ENCODE results near the gene CIT. TPM values are rescaled to one million over a fixed set of nuclear protein-coding genes. Genes with fewer than 3 reads are reported as not detected.

Gene CIT
- total and polyA plus RNA-seq, 2 donors (not counting 1 experiment from before 2014, with no cell fraction given): 6.8 to 25.4 TPM

DNA sequence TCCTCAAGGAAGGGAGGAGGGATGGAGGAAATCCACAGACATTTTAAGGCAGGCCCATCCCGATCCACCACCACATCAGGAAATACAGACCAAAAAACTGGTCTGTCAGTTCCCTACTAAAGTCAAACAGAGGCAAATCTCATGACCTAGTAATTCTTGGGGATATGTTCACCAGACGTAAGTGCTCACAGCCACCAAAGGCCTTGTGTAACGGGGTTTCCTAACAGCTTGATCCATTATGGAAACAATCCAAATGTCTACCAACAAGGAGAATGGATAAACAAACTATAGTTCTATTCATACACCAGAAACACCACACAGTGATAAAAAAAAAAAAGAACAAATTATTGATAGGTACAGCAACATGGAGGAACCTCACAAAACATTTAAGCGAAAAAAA is 136.3 kb downstream of the CIT start:
- Histone ChIP-seq H3K79me2 (ENCODE audit: control insufficient read depth, insufficient read depth, low read length) (no peaks in the 10 kb centered on the region), H3K4me1 (ENCODE audit: control insufficient read depth, extremely low read depth, insufficient read depth, low read length) (no peaks in the 10 kb centered on the region), H3K9me3 (ENCODE audit: control insufficient read depth, insufficient read depth, low read depth, low read length) (no peaks in the 10 kb centered on the region), H2AFZ (ENCODE audit: low read length) (no peak overlapping the region), H3K9ac (ENCODE audit: insufficient read depth, low read length) (no peak overlapping the region), H4K20me1 (ENCODE audit: control insufficient read depth, extremely low read depth, insufficient read depth, low read length) (no peaks in the 10 kb centered on the region), H3K36me3 (ENCODE audit: control insufficient read depth, insufficient read depth, low read length) (peaks cover 1% of the 10 kb centered on the region), H3K4me3 (replicated peaks in 1 of 4; ENCODE audit: control extremely low read depth in 1 of 4, insufficient read depth in 1 of 4, low read depth in 3 of 4, low read length in 4 of 4) (no peak overlapping the region), H3K27me3 (ENCODE audit: control insufficient read depth, insufficient read depth, low read length) (no peaks in the 10 kb centered on the region), H3K4me2 (ENCODE audit: extremely low read depth, insufficient read depth, low read length) (no peak overlapping the region), H3K27ac (ENCODE audit: insufficient read depth, low read length) (no peak overlapping the region)
- DNase-seq (ENCODE audit: low read depth in 2 of 2): peak in 1 of 2 donors; percentile 58
- TF ChIP-seq, protein P1, sequence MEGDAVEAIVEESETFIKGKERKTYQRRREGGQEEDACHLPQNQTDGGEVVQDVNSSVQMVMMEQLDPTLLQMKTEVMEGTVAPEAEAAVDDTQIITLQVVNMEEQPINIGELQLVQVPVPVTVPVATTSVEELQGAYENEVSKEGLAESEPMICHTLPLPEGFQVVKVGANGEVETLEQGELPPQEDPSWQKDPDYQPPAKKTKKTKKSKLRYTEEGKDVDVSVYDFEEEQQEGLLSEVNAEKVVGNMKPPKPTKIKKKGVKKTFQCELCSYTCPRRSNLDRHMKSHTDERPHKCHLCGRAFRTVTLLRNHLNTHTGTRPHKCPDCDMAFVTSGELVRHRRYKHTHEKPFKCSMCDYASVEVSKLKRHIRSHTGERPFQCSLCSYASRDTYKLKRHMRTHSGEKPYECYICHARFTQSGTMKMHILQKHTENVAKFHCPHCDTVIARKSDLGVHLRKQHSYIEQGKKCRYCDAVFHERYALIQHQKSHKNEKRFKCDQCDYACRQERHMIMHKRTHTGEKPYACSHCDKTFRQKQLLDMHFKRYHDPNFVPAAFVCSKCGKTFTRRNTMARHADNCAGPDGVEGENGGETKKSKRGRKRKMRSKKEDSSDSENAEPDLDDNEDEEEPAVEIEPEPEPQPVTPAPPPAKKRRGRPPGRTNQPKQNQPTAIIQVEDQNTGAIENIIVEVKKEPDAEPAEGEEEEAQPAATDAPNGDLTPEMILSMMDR (conservative IDR thresholded peaks at IDR 0.05 in 1 of 2, IDR thresholded peaks at IDR 0.05 in 1 of 2; ENCODE audit: low read depth in 1 of 2, low read length in 2 of 2): no peak
- TF ChIP-seq EZH2 (IDR thresholded peaks at IDR 0.05; ENCODE audit: low read length, missing control alignments): no peak

DNA sequence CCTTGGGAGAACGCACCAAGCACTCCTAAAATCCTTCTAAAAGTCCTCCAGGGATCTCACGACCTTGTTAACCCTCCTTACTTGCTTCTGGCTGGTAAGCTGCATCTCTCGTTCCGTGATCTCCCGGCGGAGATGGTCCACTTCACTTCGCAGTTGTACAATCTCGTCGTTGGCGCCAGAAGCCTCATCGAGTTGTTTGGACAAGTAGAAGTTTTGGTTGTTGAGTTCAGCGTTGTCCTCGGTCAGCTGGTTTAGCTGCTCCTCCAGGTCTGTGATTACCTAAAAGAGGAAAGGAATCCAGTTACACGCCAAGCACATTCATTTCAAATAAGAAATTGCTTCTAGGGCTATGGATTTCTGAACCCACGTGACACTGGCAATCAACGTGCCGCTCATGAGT is 142.0 kb downstream of the CIT start:
- H3K4me3 ChIP-seq (replicated peaks in 1 of 4; ENCODE audit: control extremely low read depth in 1 of 4, insufficient read depth in 1 of 4, low read depth in 3 of 4, low read length in 4 of 4): no peak overlapping the region
- H4K20me1 ChIP-seq (ENCODE audit: control insufficient read depth, extremely low read depth, insufficient read depth, low read length): no peaks in the 10 kb centered on the region
- no peaks in the 10 kb centered on the region for H3K9me3 ChIP-seq (ENCODE audit: control insufficient read depth, insufficient read depth, low read depth, low read length)
- H3K4me2 ChIP-seq (ENCODE audit: extremely low read depth, insufficient read depth, low read length): no peak overlapping the region
- no peaks in the 10 kb centered on the region for H3K27me3 ChIP-seq (ENCODE audit: control insufficient read depth, insufficient read depth, low read length)
- no peak overlapping the region for H2AFZ ChIP-seq (ENCODE audit: low read length)
- DNase-seq (ENCODE audit: low read depth in 2 of 2): no peak
- H3K79me2 ChIP-seq (ENCODE audit: control insufficient read depth, insufficient read depth, low read length): no peaks in the 10 kb centered on the region
- no peak overlapping the region for H3K27ac ChIP-seq (ENCODE audit: insufficient read depth, low read length)
- no peak for TF ChIP-seq EZH2 (IDR thresholded peaks at IDR 0.05; ENCODE audit: low read length, missing control alignments)
- TF ChIP-seq, protein P1 (conservative IDR thresholded peaks at IDR 0.05 in 1 of 2, IDR thresholded peaks at IDR 0.05 in 1 of 2; ENCODE audit: low read depth in 1 of 2, low read length in 2 of 2): no peak
- no peaks in the 10 kb centered on the region for H3K4me1 ChIP-seq (ENCODE audit: control insufficient read depth, extremely low read depth, insufficient read depth, low read length)
- H3K9ac ChIP-seq (ENCODE audit: insufficient read depth, low read length): no peak overlapping the region
- peaks cover 3% of the 10 kb centered on the region for H3K36me3 ChIP-seq (ENCODE audit: control insufficient read depth, insufficient read depth, low read length)

DNA sequence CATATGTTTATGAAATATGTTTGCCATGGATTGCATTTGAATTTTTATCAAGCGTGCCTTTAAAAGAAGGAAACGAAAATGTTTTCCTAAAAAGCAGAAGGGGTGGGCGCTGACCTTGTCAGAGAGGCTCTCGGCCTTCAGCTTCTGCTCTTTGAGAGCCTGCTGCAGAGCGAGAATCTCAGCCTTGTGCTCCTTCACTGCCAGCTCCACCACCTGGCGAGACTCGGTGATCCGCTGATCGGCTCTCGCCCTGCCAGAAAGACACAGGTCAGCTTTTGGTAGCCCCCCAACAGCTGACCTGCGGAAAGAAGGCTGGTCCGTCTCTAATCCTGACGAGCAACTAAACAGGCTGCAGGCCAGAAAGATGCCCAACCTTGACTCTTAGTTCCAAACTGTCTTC is 146.7 kb downstream of the CIT start:
- DNase-seq (ENCODE audit: low read depth in 2 of 2): no peak
- Histone ChIP-seq H3K36me3 (ENCODE audit: control insufficient read depth, insufficient read depth, low read length) (peaks cover 3% of the 10 kb centered on the region), H2AFZ (ENCODE audit: low read length) (no peak overlapping the region), H3K9ac (ENCODE audit: insufficient read depth, low read length) (no peak overlapping the region), H3K4me2 (ENCODE audit: extremely low read depth, insufficient read depth, low read length) (no peak overlapping the region), H3K79me2 (ENCODE audit: control insufficient read depth, insufficient read depth, low read length) (no peaks in the 10 kb centered on the region), H4K20me1 (ENCODE audit: control insufficient read depth, extremely low read depth, insufficient read depth, low read length) (no peaks in the 10 kb centered on the region), H3K4me3 (replicated peaks in 1 of 4; ENCODE audit: control extremely low read depth in 1 of 4, insufficient read depth in 1 of 4, low read depth in 3 of 4, low read length in 4 of 4) (no peak overlapping the region), H3K4me1 (ENCODE audit: control insufficient read depth, extremely low read depth, insufficient read depth, low read length) (no peaks in the 10 kb centered on the region), H3K9me3 (ENCODE audit: control insufficient read depth, insufficient read depth, low read depth, low read length) (no peaks in the 10 kb centered on the region), H3K27ac (ENCODE audit: insufficient read depth, low read length) (no peak overlapping the region), H3K27me3 (ENCODE audit: control insufficient read depth, insufficient read depth, low read length) (no peaks in the 10 kb centered on the region)
- TF ChIP-seq EZH2 (IDR thresholded peaks at IDR 0.05; ENCODE audit: low read length, missing control alignments): no peak
- TF ChIP-seq, protein P1 (conservative IDR thresholded peaks at IDR 0.05 in 1 of 2, IDR thresholded peaks at IDR 0.05 in 1 of 2; ENCODE audit: low read depth in 1 of 2, low read length in 2 of 2): no peak

All from fibroblast of lung (primary cell).